T-helper 22 cell (primary cell): ENCODE results near the gene DGKG.

Source experiments
- DNase-seq: peaks from one replicate; pipeline ENCODE4 v3.0.0-alpha.2; 2020; ENCODE audit warnings: low read depth

DGKG gene

DNA sequence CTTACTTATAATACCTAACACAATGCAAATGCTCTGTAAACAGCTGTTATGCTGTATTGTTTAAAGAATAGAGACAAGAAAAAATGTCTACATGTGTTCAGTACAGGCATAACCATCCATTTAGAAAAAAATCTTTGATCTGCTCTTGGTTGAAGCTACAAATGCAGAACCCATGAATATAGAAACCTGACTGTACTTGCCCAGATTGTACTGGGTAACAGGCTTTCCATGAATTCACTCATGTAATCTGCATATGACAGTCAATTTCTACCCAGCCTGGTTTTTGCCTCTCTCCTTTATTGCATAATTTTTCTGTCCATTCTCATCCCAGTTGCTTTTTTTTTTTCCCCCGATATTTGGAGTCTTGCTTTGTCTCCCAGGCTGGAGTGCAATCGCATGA lies 190.5 kb downstream of the DGKG start:
- no peak for DNase-seq

DNA sequence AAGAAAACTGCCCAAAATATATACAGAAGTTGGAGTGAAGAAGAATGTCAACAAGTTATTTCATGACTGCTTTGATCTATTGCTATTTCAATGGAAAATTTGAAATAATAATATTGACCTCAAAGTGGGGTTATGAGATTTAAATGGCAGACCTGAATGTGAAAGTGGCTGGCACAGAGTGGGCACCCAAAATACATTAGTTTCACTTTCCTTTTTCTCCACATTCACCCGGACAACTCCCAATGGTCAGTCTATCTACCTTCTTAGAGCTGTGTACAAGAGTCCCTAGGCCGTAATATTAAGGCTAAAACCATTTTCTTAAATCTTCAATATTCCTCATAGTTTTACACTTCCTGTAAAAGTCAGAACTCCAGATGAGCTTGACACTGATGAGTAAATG lies 191.5 kb downstream of the DGKG start:
- no peak for DNase-seq

DNA sequence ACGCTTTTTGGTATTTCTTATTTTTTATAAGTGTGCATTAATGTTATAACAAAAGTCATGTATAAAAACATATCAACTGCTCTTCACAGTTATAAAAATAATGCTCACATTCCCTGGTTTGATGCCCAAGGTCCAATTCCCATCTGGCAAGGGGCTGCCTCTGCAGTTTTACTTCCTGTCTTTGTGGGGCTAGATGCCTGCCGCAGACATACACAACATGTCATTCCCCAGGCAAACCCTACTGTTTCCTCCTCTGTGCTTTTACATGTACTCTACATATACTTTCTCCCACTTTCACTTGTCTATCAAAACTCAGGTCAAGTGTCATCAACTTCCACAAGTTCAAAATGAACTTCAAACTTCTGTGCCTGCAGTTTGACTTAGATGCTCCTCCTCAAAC lies 192.7 kb downstream of the DGKG start:
- no peak for DNase-seq

DNA sequence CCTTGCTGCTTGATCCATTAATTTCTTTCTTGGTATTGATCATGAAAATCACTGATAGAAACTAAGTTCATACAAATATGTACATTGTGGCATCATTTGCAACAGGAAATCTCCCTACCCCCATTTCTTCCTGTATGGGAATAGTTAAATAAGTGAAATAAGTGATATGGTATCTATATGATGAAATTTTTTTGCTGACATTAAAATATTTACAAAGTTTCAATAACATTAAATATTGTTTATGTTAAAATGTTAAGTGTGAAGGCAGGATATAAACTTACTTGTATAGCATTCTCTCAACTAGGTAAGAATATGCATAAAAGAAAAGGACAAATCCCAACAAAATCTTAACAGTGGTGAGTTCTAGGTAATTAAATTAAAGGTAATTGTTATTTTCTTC lies 193.1 kb downstream of the DGKG start:
- DNase-seq = no peak

DNA sequence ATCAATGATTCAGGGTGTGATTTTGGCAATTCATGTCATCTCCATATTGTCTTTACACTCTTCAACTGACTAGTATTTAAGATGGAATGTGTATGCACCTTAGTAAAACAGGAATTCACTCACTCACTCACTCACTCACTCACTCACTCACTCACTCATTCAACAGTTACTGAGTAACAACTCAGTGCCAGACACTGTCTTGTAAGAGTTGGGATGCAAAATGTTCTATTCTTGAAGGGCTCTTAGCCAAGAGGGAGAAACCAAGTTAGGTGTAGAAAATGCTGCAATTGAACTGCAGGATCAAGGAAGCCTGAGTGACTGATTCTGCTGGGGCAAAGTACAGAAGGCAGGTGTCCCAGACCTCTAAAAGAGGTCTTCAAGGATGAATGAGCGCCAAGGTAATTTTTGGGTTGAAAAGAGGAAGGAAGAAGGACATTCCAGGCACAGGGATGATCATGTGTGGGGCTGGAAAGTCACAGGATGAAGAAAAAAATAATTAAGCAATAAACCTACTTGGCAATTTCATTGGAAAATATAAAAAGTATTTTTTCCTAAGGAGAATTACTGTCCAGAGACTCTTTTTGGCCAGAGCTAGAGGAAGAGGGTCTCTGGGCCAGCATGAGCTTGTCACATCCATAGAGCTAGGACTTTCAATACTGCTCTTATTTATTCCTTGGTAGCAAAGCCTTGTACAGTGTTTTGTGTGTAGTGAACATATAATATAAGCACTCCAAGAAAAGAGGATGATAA lies 194.2 kb downstream of the DGKG start:
- no peak for DNase-seq

DNA sequence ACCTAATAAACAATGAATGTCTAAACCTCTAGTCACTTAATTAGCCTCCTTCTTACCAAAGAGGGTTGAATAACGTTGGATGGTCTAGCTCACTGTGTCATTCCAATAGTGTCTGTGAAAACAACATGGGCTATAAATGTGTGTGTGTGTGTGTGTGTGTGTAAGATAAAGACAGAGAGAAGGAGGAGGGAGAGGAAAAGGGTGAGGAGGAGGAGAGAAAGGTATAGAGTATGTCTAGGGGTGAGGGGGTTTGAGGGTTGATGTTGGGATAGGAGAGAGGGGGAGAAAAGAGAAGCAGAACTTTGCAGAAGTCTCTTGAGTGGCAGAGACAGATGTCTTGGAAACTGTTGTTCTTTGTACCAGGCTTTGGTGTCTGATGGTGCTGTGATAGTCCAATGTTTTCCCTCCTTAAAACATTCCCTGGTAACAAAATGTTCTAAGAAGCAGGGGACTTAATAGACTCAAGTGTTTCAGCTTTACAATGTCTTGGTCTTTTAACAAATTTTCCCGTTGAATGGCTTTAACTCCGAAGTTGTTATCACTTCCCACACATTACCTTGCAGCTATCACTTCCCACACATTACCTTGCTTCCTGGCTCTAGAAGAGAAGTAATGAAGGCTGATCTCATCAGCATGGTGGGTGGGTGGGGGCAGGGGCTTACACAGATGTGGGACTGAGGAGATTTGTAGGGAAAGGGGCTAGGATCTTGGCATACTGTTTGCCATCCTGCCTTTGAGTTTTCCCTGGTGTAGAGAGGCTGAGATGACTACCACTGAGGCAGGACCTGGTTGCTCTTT lies 195.3 kb downstream of the DGKG start:
- DNase-seq = no peak

DNA sequence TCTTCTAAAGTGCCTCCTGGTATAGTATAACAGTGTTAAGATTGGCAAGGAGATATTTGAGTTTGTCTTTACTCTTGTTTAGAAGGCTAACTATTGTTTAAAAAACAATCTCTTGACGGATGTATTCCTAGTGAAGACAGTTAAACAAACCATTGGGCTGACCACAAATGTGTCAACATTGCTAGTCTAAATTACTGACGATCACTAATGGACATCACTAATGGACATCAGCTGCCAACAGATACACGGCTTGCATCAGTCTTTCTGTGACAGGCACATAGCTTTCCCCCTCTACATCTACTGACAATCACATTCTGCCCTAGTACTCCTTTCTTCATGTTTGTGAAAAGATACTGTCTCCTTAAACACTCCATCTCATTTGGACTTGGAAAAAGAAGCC lies 196.0 kb downstream of the DGKG start:
- no peak for DNase-seq

DNA sequence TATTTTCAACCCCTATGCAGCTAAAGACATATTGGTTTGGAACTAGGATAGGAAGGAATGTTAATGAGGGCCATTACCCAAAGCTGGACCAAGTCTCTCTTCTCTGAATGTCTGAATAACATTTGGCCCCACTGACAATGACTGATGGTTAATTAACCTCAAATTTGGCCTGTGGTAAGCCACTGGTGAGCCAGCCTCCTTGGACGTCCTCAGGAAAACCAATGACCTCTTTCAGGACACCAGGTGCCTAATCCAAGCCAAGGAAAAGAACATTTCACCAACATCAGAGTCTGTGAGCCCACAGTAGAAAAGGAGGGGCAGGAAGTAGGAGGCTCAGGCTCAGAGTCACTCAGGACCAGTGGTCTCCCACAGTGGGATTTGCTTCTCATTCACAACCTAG lies 196.7 kb downstream of the DGKG start:
- DNase-seq = no peak

DNA sequence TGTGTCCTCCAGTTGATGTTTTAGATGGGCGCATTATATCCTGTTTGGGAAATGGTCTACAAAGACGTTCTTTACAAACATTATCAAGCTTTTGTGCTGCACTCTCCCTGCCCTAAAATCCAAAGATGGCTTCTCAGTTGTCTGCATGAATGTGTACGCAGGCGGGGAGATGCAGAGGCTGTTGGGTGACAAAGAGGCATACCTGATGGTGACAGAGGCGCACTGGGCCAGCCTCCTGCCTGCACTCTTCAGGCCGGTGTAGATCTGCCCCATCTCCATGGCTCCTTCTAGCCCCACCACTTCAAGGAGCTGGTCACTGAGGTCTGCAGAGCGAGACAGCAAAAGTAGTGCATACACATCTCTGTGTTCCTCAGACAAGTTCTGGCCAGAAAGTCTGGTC lies 197.3 kb downstream of the DGKG start:
- no peak for DNase-seq

DNA sequence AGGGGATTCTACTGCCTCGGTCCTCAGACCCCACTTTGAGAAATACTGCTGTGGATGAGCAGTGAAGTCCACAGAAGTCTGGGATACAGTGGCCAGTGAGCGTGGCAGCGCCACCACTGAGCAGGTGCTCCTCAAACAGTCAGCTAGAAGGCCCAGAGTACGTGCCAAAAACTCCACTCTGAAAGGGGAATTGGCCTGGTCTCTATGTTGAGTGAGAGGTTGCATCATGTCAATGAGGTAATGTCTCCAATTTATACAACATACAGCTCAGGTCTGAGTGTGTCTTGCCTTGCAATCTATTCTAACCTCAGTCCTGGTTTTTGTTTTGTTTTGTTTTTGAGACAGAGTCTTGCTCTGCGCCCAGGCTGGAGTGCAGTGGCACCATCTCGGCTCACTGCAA lies 199.8 kb downstream of the DGKG start:
- DNase-seq = no peak

DNA sequence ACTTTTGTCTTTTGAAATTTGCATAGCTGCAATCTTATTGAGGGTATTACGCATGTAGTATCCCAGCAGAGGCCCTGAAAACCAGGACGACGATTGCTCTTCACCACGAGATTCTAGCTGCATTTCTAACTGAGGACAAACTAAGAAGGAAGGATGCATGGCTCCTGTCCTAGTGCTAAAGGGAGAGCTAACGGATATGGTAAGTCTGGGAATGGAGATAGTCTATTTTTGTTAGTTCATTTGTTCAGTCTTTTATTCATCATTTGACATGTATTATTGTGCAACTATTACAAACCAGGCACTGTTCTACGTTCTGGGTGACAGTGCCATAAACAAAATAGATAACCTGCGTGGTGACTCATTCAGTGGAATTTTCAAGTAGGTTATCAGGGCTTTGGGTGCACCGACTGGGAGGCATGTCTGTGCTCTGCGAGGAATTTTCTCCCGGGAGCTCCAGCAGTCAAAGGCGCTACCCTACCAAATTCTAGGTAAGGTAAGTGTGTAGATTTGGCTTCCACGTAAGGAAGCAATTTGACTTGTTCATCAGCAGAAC lies 201.3 kb downstream of the DGKG start:
- no peak for DNase-seq

DNA sequence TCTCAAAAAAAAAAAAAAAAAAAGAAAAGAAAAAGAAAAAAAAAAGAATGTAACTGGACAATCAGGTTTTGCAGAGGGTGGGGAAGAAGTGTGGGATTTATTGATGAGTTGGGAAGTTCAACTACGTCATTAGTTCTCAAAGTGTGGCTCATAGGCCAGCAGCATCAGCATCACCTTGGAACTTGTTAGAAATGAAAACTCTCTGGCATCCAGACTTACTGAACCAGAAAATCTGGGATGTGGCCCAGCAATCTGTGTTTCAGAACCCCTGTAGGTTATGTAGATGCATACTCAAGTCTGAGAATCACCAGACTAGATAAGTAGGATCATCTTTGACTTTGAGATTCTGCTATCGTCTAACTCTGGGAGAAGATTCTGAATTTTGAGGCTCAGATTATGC lies 207.4 kb downstream of the DGKG start:
- DNase-seq = no peak

DNA sequence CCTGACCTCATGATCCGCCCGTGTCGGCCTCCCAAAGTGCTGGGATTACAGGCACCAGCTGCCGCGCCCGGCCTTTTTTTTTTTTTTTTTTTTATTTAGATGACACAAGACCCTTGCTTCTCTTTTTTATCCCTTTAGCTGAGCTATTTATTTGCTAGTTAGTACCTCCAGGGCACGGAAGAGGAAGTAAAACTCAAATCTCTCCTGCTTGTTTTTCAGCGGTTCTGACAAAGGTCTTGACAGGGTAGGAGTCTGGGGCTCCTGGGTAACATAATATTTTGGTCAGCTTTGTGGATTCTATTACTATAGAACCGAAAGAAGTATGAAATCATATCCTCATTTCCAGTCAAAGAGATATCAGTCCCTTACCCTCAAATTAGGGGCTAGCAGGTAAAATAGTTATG lies 209.1 kb downstream of the DGKG start:
- no peak for DNase-seq

DNA sequence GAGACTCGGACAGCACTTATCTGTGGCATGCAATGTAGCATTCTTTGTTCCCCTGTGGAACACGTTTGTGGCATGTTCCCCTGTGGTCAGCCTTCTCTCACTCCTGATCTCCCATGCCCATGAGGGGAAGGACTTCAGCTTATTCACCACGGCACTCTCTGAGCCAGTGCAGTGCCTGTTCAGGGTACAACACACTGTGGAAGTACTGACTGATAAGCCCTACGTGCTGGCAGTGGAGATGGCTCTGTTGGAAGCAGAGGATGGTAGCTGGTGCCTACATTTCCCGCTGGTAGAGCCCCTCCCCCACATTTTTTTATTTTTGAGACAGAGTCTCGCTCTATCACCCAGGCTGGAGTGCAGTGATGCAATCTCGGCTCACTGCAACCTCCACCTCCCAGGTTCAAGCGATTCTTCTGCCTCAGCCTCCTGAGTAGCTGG lies 209.7 kb downstream of the DGKG start:
- no peak for DNase-seq

DNA sequence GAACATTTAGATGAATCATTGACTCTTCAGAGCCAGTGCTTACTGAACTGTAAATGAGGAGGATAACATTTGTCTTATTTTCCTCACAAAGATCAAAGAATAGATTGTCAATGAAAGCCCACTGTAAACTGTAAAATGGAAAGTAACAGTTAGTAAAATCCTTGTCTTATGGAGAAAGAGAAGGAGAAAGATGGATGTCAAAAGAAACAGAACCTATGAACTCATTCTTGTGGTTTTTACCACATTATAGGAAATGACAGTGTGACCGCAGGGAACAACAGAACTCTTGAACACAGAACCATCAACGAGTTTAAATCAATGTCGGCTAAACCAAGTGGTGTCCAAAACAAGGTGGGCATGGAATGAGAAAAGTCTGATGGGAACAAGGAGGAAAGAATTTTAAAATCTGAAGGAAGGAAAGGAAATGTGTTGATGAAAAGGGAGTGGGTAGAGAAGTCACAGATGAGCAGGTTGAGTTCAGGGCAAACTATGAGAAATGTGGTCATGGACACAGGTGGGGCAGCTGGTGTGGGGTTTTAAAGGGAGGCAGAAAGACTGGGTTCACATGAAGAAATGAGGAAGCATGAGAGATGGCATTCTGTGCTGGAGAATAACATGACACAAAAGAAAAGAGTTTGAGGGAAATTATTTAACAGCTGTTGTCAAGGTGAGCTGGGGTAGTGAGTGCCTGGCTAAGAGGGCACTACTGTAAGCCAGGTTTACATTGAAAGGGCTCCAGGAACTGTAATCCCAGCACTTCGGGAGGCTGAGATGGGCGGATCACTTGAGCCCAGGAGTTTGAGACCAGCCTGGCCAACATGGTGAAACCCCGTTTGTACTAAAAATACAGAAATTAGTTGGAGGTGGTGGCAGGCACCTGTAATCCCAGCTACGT lies 210.7 kb downstream of the DGKG start:
- no peak for DNase-seq

DNA sequence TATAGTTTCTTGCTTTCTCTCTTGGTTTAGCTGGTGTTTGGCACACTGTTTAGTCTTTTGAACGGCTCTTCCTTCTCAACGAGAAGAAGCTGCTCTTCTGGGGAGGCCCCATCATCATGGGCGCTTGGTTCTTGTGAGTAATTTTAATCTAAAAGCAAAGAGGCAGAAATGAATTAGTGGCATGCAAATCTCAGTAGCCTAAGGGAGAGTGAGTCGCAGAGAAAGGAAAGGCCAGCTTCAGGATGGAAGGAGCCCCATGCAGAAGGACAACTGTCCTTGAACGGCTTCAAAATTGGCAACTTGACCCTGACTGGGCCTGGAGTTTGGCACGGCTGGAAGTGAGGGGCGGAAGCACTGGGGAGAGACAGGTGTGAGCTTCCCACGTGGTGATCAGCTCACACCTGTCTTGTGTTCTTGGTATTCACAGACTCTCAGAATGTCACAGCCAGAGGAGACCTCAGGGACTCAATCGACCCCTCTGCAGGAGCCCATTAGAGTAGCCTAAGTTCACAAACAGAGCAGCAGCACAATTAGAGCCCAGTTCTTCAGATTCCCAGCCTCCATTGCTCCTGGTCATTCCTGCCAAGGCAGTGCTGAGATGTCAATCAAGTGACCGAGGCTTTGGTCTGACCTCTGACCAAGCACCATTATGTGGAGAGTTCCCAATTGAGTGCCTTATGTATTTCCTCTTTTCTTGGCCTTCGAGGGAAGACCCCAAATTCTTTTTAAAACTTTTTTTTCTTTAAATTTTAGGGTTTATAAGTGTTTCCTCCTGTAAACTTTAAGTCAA lies 211.8 kb downstream of the DGKG start:
- no peak for DNase-seq

DNA sequence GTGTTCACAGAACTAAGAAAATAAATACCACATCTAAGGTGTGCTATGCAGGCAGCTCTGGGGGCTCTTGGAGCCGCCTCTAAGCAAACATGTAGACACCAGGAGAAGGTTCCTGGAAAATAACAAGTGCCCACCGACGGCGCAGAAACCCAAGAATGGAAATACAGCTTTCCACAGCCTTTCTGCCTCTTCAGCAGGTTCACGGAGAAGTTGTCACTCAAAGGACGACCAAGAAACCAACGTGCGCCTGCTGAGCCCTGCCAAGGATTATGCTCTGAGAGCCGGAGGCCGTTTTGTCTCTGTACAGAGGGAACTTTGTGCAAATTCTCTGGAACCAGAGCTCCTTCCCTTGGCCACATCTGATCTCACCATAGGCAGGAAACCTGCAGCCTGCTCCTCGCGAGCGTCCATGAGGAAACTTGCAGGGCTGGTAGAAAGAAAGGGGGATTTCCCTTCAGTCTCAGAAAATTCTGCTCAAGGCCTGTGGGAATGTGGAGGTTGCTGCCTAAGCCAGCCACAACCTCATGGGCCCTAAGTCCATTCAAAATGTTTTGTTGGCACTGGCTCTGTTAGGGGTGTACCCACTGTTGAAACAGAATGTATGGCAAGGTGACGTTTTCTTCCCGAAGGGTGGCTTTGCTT lies 212.6 kb downstream of the DGKG start:
- no peak for DNase-seq

DNA sequence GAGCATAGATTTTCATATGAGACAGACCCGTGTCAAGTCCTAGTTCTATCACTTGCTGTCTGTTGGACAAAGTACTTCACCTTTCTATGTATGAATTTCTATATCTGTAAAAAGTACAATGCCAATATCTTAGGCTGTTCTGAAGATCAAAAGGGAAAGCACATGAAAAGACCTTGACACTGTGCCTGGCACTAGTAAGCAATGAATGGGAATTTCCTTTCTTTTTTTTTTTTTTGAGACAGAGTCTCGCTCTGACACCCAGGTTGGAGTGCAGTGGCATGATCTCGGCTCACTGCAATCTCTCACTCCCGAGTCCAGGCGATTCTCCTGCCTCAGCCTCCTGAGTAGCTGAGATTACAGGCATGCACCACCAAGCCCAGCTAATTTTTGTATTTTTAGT lies 217.8 kb downstream of the DGKG start:
- no peak for DNase-seq

DNA sequence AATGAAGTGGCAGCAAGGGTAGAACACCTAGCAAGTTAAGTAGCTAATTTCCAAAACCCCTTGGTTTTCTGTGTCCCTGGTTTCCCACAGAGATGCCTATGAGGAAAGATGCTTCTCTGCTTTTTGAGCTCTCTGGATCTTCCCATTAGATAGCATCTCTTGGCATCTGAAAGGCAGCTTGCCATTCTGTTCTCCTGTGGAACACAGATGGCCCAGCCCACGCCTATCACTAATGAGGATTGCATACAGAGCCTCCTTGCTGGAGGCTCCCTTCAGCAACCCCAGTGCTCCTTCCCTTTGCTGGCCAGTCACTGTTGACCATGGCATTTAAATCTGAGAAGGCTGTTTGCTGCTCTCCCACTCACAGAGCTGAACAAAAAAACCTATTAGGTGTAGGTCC lies 218.8 kb downstream of the DGKG start:
- no peak for DNase-seq

DNA sequence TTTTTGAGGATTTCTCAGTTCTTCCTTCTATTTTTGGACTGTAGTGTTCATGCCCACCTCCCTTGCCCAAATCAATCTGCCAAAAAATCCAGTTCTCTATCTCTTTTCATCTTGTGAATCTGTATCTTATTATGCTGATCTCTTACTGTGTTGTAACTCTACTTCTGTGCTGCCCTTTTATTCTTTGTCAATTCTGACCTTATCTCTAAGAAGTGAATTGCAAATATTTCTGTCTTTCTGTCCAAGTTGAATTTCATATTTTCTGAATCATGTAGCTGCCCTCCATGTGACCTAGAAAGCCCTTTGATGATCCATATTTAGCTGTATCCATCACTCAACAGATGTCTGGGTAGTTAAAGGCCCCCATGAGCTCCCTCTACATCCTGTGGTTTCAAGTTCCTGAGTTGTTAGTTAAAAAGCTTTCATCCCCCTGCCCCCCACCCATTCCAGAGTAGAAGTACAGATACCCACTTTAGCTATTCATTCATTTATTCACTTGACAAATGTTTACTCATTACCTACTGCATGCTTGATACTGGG lies 219.6 kb downstream of the DGKG start:
- DNase-seq = no peak

DNA sequence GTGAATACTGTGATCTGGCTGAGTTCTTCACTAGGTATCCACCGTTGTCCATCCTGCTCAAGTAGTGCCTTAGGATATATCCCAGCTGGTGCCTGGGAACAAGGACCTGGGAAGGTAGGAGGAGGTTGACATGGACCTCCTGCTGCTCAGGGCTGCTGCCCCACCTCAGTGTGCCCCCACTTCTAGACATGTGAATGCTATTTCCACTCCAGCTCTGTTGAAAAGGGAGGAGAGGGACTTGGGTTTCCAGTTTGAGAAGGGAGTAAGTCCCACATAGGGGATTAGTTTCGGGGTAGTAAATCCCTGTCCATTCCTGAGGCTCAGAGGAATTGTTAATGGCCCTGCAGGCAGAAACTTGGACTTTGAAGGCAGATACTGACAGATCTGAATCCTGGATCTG lies 220.2 kb downstream of the DGKG start:
- no peak for DNase-seq
